H9 (cell line): Measurements from ENCODE around the gene MAGOH. TPM values are rescaled to one million over a fixed set of nuclear protein-coding genes. Genes with fewer than 3 reads are reported as not detected.
"Not testable (repeated sequence)": the region's sequence is repeated elsewhere in the genome, so short reads cannot be mapped to it uniquely, and the experiment has no call there.

Experiments
- DNase-seq: peaks from one replicate; pipeline ENCODE4 v3.0.0-alpha.2; 2017
- H2AFZ ChIP-seq: one replicate; pipeline ENCODE4 v1.6.1; 2013; ENCODE audit warnings: mild to moderate bottlenecking, low read length, control low read depth, moderate library complexity
- H2AK5ac ChIP-seq: 2 replicates; pipeline ENCODE4 v1.6.1; 2013; ENCODE audit warnings: low read length, control low read depth, mixed read lengths; ENCODE audit not compliant: insufficient read length
- H2BK120ac ChIP-seq: one replicate; pipeline ENCODE4 v1.6.1; 2013; ENCODE audit warnings: low read depth, mild to moderate bottlenecking, low read length, control low read depth, inconsistent platforms; ENCODE audit not compliant: poor library complexity, severe bottlenecking
- H2BK12ac ChIP-seq: 2 replicates; pipeline ENCODE4 v1.6.1; 2013; ENCODE audit warnings: low read length, control low read depth, mixed read lengths, low read depth; ENCODE audit not compliant: insufficient read length
- H2BK15ac ChIP-seq: 2 replicates; pipeline ENCODE4 v1.6.1; 2013; ENCODE audit warnings: low read depth, low read length, control low read depth
- H2BK20ac ChIP-seq: one replicate; pipeline ENCODE4 v1.6.1; 2013; ENCODE audit warnings: low read depth, mild to moderate bottlenecking, low read length, control low read depth, inconsistent platforms; ENCODE audit not compliant: poor library complexity, severe bottlenecking
- H2BK5ac ChIP-seq: 2 replicates; pipeline ENCODE4 v1.6.1; 2013; ENCODE audit warnings: low read length, control low read depth, mixed read lengths; ENCODE audit not compliant: insufficient read length
- H3K14ac ChIP-seq: 2 replicates; pipeline ENCODE4 v1.6.1; 2013; ENCODE audit warnings: low read length, control low read depth; ENCODE audit not compliant: insufficient read depth
- H3K18ac ChIP-seq: 2 replicates; pipeline ENCODE4 v1.6.1; 2013; ENCODE audit warnings: low read depth, mild to moderate bottlenecking, mixed read lengths, low read length, control low read depth; ENCODE audit not compliant: insufficient read length
- H3K23ac ChIP-seq: 2 replicates; pipeline ENCODE4 v1.6.1; 2013; ENCODE audit warnings: low read length, control low read depth, mixed read lengths, low read depth; ENCODE audit not compliant: insufficient read length
- H3K23me2 ChIP-seq: 2 replicates; pipeline ENCODE4 v1.6.1; 2013; ENCODE audit warnings: low read depth, mild to moderate bottlenecking, mixed read lengths, low read length, control low read depth; ENCODE audit not compliant: insufficient read length, poor library complexity, severe bottlenecking
- H3K27ac ChIP-seq: 2 replicates; pipeline ENCODE4 v1.5.1; 2013; ENCODE audit warnings: low read length, control low read depth, mixed read lengths, low read depth; ENCODE audit not compliant: insufficient read length
- H3K27me3 ChIP-seq: 2 replicates; pipeline ENCODE4 v1.6.1; 2013; ENCODE audit warnings: low read length, control low read depth, inconsistent platforms; ENCODE audit not compliant: insufficient read depth
- H3K4ac ChIP-seq: 2 replicates; pipeline ENCODE4 v1.6.1; 2013; ENCODE audit warnings: low read depth, mild to moderate bottlenecking, control low read depth, inconsistent platforms, low read length, moderate library complexity
- H3K4me1 ChIP-seq: 2 replicates; pipeline ENCODE4 v1.6.1; 2013; ENCODE audit warnings: low read length, control low read depth, inconsistent platforms; ENCODE audit not compliant: insufficient read depth
- H3K4me2 ChIP-seq: 2 replicates; pipeline ENCODE4 v1.6.1; 2013; ENCODE audit warnings: low read length, control low read depth, mixed read lengths; ENCODE audit not compliant: insufficient read length, insufficient read depth
- H3K56ac ChIP-seq: 2 replicates; pipeline ENCODE4 v1.6.1; 2013; ENCODE audit warnings: low read depth, mild to moderate bottlenecking, mixed read lengths, low read length, control low read depth; ENCODE audit not compliant: insufficient read length
- H3K79me1 ChIP-seq: 2 replicates; pipeline ENCODE4 v1.6.1; 2013; ENCODE audit warnings: low read depth, mild to moderate bottlenecking, moderate library complexity, low read length, control low read depth, inconsistent platforms; ENCODE audit not compliant: insufficient read depth, poor library complexity, severe bottlenecking
- H3K79me2 ChIP-seq: 2 replicates; pipeline ENCODE4 v1.6.1; 2013; ENCODE audit warnings: low read length, control low read depth, inconsistent platforms; ENCODE audit not compliant: insufficient read depth
- H3K9ac ChIP-seq: 2 replicates; pipeline ENCODE4 v1.6.1; 2013; ENCODE audit warnings: low read length, control low read depth, mixed read lengths; ENCODE audit not compliant: insufficient read length; ENCODE audit errors: extremely low read depth
- H3K9me3 ChIP-seq: one replicate; pipeline ENCODE4 v1.6.1; 2013; ENCODE audit warnings: low read depth, low read length, inconsistent platforms; ENCODE audit not compliant: control insufficient read depth
- H3T11ph ChIP-seq: one replicate; pipeline ENCODE4 v1.6.1; 2013; ENCODE audit warnings: mild to moderate bottlenecking, low read length, control low read depth, inconsistent platforms
- H4K20me1 ChIP-seq: one replicate; pipeline ENCODE4 v1.6.1; 2013; ENCODE audit not compliant: control insufficient read depth, insufficient read length, insufficient read depth
- H4K5ac ChIP-seq: 2 replicates; pipeline ENCODE4 v1.6.1; 2013; ENCODE audit warnings: low read depth, mild to moderate bottlenecking, mixed read lengths, low read length, control low read depth; ENCODE audit not compliant: insufficient read length
- H4K8ac ChIP-seq: replicated peaks from 2 replicates; pipeline ENCODE4 v1.6.1; 2013; ENCODE audit warnings: low read length, control low read depth, mixed read lengths, low read depth; ENCODE audit not compliant: insufficient read length
- H4K91ac ChIP-seq: 2 replicates; pipeline ENCODE4 v1.6.1; 2013; ENCODE audit warnings: low read depth, mild to moderate bottlenecking, moderate library complexity, mixed read lengths, low read length, control low read depth; ENCODE audit not compliant: insufficient read length
- H3K27ac Mint-ChIP-seq, 3 experiments: 2 replicates in 2 of 3; 3 replicates in 1 of 3; pipeline ENCODE4 v1.8.0; 2020 to 2021; ENCODE audit warnings: mixed read lengths in 3 of 3, mild to moderate bottlenecking in 1 of 3, moderate library complexity in 1 of 3
- H3K27me3 Mint-ChIP-seq: 2 replicates; pipeline ENCODE4 v1.8.0; 2021; ENCODE audit warnings: low read depth, mild to moderate bottlenecking, moderate library complexity, mixed read lengths
- H3K36me3 Mint-ChIP-seq, 3 experiments: 2 replicates in 2 of 3; 3 replicates in 1 of 3; pipeline ENCODE4 v1.8.0; 2020 to 2021; ENCODE audit warnings: low read depth in 3 of 3, mixed read lengths in 3 of 3; ENCODE audit not compliant: insufficient read depth in 1 of 3
- H3K4me1 Mint-ChIP-seq, 2 experiments: 2 replicates each; pipeline ENCODE4 v1.8.0; 2020; ENCODE audit warnings: mixed read lengths in 2 of 2
- H3K4me3 Mint-ChIP-seq, 2 experiments: 2 replicates in 1 of 2; 3 replicates in 1 of 2; pipeline ENCODE4 v1.8.0; 2020 to 2021; ENCODE audit warnings: mild to moderate bottlenecking in 2 of 2, mixed read lengths in 2 of 2, moderate library complexity in 1 of 2
- H3K9me3 Mint-ChIP-seq, 2 experiments: 2 replicates in 1 of 2; 3 replicates in 1 of 2; pipeline ENCODE4 v1.8.0; 2020; ENCODE audit warnings: mild to moderate bottlenecking in 2 of 2, mixed read lengths in 2 of 2, moderate library complexity in 1 of 2
- WGBS: extraction: QIAGEN DNeasy Blood & Tissue Kit; methylation state at CpG from one replicate; pipeline ENCODE4 v1.1.7; 2013; ENCODE audit warnings: missing lambda C conversion rate, low lambda C conversion rate, mixed read lengths; ENCODE audit not compliant: insufficient read length; ENCODE audit errors: extremely low coverage; 5-methylcytosine and 5-hydroxymethylcytosine counted together
- total RNA-seq: library from RNA; stranded (reverse); gene quantifications from 2 replicates; pipeline ENCODE4 v1.2.1, GENCODE V29; 2021
- TF ChIP-seq, protein P1 (sequence below): fragments of 200-600 bp; sonication (generic); conservative IDR thresholded peaks from 3 replicates; pipeline ENCODE4 v1.8.0; 2021; ENCODE audit warnings: antibody characterized with exemption, mild to moderate bottlenecking

The MAGOH gene
- total RNA-seq, 1 experiment from 2014 or later, result 81.2 TPM

DNA sequence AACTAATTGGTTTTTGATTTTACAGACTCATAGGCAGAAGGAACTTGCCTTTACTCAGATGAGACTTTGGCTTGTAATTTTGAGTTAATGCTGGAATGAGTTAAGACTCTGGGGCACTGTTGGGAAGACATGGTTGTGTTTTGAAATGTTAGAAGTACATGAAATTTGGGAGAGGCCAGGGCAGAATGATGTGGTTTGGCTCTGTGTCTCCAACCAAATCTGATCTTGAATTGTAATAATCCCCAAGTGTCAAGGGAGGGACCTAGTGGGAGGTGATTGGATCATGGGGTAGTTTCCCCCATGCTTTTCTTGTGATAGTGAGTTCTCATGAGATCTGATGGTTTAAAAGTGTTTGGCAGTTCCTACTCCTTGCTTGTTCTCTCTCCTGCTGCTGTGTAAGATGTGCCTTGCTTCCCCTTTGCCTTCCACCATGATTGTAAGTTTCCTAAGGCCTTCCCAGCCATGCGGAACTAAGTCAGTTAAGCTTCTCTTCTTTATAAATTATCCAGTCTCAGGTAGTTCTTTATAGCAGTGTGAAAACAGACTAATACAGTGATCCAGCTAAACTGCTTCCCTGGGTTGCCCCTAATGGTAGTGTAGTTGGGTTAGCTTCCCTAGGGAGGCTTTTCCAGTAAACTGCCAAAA, 31.5 kb downstream of the MAGOH start:
- no peak overlapping the region for H2AK5ac ChIP-seq
- no peak overlapping the region for H3K4me2 ChIP-seq

GRCh38 chr1:53206083-53206685, 32.1 kb downstream of the MAGOH start:
- H3K23ac ChIP-seq, H3K9ac ChIP-seq, H3K27ac ChIP-seq, H3K4ac ChIP-seq, H2BK15ac ChIP-seq, H3K14ac ChIP-seq, H3K4me1 ChIP-seq, H2AFZ ChIP-seq, H2BK120ac ChIP-seq, H4K8ac ChIP-seq, H3K18ac ChIP-seq, H4K5ac ChIP-seq, H3K23me2 ChIP-seq, H2BK5ac ChIP-seq, H3K79me1 ChIP-seq, H3K27me3 Mint-ChIP-seq, H3K4me1 Mint-ChIP-seq, H2BK12ac ChIP-seq, H3K56ac ChIP-seq, H2BK20ac ChIP-seq, H3K4me2 ChIP-seq, H3K27ac Mint-ChIP-seq, H3K27me3 ChIP-seq, H3K79me2 ChIP-seq, H4K20me1 ChIP-seq, H2AK5ac ChIP-seq, DNase-seq, H4K91ac ChIP-seq, H3T11ph ChIP-seq, H3K4me3 Mint-ChIP-seq: not testable (repeated sequence)
- Mint-ChIP-seq H3K9me3 (peaks cover 38 to 39% of the 10 kb centered on the region in 2 experiments), H3K36me3 (peaks cover 77 to 96% (median 90%) of the 10 kb centered on the region in 3 experiments)
- peaks cover 26% of the 10 kb centered on the region for H3K9me3 ChIP-seq
- no CpG with 5 or more reads among the region's 3 CpGs for WGBS

More for the DNA sequence above, 31.5 kb downstream of the MAGOH start:
- H2AFZ ChIP-seq, result no peak overlapping the region
- no peaks in the 10 kb centered on the region for H3K23me2 ChIP-seq
- no peaks in the 10 kb centered on the region for H3K4me1 ChIP-seq
- H2BK120ac ChIP-seq, result no peak overlapping the region
- Mint-ChIP-seq H3K27ac (no peak overlapping the region), H3K36me3 (peaks cover 77 to 98% (median 94%) of the 10 kb centered on the region in 3 experiments), H3K9me3 (peaks cover 38 to 39% of the 10 kb centered on the region in 2 experiments), H3K4me1 (no peaks in the 10 kb centered on the region), H3K27me3 (peaks cover 1% of the 10 kb centered on the region; the same call in 1 of the 2 replicates), H3K4me3 (no peak overlapping the region)
- no peak overlapping the region for H4K8ac ChIP-seq
- no peaks in the 10 kb centered on the region for H3K27me3 ChIP-seq
- H4K91ac ChIP-seq, result no peak overlapping the region
- no peak overlapping the region for H2BK20ac ChIP-seq
- H3K56ac ChIP-seq, result no peak overlapping the region
- H4K5ac ChIP-seq, result no peak overlapping the region
- no peak overlapping the region for H3K9ac ChIP-seq
- no peak for DNase-seq
- H3K4ac ChIP-seq, result no peak overlapping the region
- H4K20me1 ChIP-seq, result no peaks in the 10 kb centered on the region
- H2BK5ac ChIP-seq, result no peak overlapping the region
- TF ChIP-seq, protein P1, sequence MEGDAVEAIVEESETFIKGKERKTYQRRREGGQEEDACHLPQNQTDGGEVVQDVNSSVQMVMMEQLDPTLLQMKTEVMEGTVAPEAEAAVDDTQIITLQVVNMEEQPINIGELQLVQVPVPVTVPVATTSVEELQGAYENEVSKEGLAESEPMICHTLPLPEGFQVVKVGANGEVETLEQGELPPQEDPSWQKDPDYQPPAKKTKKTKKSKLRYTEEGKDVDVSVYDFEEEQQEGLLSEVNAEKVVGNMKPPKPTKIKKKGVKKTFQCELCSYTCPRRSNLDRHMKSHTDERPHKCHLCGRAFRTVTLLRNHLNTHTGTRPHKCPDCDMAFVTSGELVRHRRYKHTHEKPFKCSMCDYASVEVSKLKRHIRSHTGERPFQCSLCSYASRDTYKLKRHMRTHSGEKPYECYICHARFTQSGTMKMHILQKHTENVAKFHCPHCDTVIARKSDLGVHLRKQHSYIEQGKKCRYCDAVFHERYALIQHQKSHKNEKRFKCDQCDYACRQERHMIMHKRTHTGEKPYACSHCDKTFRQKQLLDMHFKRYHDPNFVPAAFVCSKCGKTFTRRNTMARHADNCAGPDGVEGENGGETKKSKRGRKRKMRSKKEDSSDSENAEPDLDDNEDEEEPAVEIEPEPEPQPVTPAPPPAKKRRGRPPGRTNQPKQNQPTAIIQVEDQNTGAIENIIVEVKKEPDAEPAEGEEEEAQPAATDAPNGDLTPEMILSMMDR, result no peak
- H2BK15ac ChIP-seq, result no peak overlapping the region
- no peak overlapping the region for H3K23ac ChIP-seq
- H3K79me1 ChIP-seq, result no peaks in the 10 kb centered on the region
- WGBS, result no CpG with 5 or more reads among the region's 1 CpG
- H2BK12ac ChIP-seq, result no peak overlapping the region
- no peak overlapping the region for H3K14ac ChIP-seq
- no peaks in the 10 kb centered on the region for H3K79me2 ChIP-seq
- no peak overlapping the region for H3K18ac ChIP-seq
- H3K27ac ChIP-seq, result no peak overlapping the region
- H3T11ph ChIP-seq, result no peak overlapping the region
- H3K9me3 ChIP-seq, result peaks cover 26% of the 10 kb centered on the region
